ENCODE results near the gene HERC3. TPM values are rescaled to one million over a fixed set of nuclear protein-coding genes. Genes with fewer than 3 reads are reported as not detected.

Gene HERC3
- total and polyA plus RNA-seq, 2 donors (not counting 1 experiment from before 2014, with no cell fraction given): 24.0 to 78.1 TPM

- Mint-ChIP-seq H3K4me1 (no peaks in the 10 kb centered on the region), H3K27ac (no peak overlapping the region), H3K4me3 (no peak overlapping the region), H3K9me3 (ENCODE audit: insufficient read depth) (peaks cover 5% of the 10 kb centered on the region), H3K27me3 (no peaks in the 10 kb centered on the region)
- TF ChIP-seq, protein P1, sequence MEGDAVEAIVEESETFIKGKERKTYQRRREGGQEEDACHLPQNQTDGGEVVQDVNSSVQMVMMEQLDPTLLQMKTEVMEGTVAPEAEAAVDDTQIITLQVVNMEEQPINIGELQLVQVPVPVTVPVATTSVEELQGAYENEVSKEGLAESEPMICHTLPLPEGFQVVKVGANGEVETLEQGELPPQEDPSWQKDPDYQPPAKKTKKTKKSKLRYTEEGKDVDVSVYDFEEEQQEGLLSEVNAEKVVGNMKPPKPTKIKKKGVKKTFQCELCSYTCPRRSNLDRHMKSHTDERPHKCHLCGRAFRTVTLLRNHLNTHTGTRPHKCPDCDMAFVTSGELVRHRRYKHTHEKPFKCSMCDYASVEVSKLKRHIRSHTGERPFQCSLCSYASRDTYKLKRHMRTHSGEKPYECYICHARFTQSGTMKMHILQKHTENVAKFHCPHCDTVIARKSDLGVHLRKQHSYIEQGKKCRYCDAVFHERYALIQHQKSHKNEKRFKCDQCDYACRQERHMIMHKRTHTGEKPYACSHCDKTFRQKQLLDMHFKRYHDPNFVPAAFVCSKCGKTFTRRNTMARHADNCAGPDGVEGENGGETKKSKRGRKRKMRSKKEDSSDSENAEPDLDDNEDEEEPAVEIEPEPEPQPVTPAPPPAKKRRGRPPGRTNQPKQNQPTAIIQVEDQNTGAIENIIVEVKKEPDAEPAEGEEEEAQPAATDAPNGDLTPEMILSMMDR (IDR thresholded peaks at IDR 0.05): no peak
- no peak for TF ChIP-seq EZH2 (IDR thresholded peaks at IDR 0.05; ENCODE audit: borderline replicate concordance, insufficient read depth, low read depth, low read length, poor library complexity, severe bottlenecking)
- H3K27ac ChIP-seq (ENCODE audit: low read length in 2 of 2): no peak overlapping the region
- H3K79me2 ChIP-seq (ENCODE audit: control insufficient read depth, insufficient read depth, low read length): no peaks in the 10 kb centered on the region
- DNase-seq: no peak
- no peak overlapping the region for H3K4me3 ChIP-seq (ENCODE audit: control extremely low read depth in 1 of 5, extremely low read depth in 1 of 5, insufficient read depth in 1 of 5, low read depth in 2 of 5, low read length in 4 of 5)
- WGBS (ENCODE audit: insufficient coverage): no CpG with 5 or more reads among the region's 1 CpG
- ChIA-PET POLR2A (no interaction called here), CTCF (no interaction called here)
- H4K20me1 ChIP-seq (ENCODE audit: control insufficient read depth, insufficient read depth, low read length, poor library complexity, severe bottlenecking): no peaks in the 10 kb centered on the region
- H3K36me3 ChIP-seq (replicated peaks in 1 of 2; ENCODE audit: control extremely low read depth in 1 of 2, control insufficient read depth in 1 of 2, extremely low read depth in 1 of 2, insufficient read depth in 2 of 2, low read length in 1 of 2): peaks cover 19 to 69% of the 10 kb centered on the region in 2 experiments
- H3K27me3 ChIP-seq (replicated peaks in 1 of 4; ENCODE audit: control extremely low read depth in 1 of 4, control insufficient read depth in 3 of 4, insufficient read depth in 4 of 4, low read length in 3 of 4): no peaks in the 10 kb centered on the region
- no peak overlapping the region for H3K4me2 ChIP-seq (replicated peaks; ENCODE audit: low read depth, low read length, poor library complexity, severe bottlenecking)
- H3K9me3 ChIP-seq (ENCODE audit: control extremely low read depth in 1 of 3, control insufficient read depth in 2 of 3, insufficient read depth in 1 of 3, low read length in 2 of 3): peaks cover 4 to 14% (median 5%) of the 10 kb centered on the region in 3 donors
- H3K4me1 ChIP-seq (ENCODE audit: control insufficient read depth in 2 of 2, insufficient read depth in 2 of 2, low read length in 2 of 2): no peaks in the 10 kb centered on the region
- no peak for ATAC-seq (ENCODE audit: low read depth)
- no peak overlapping the region for H3K9ac ChIP-seq (ENCODE audit: low read length)
- intact Hi-C loops (cut with micrococcal nuclease): no loop called here
- H2AFZ ChIP-seq (ENCODE audit: insufficient read depth, low read depth, low read length, poor library complexity, severe bottlenecking): no peak overlapping the region
Observed at GRCh38 chr4:88719381-88719780, 127.1 kb downstream of the HERC3 start.

GRCh38 chr4:88720451-88721428 lies 128.5 kb downstream of the HERC3 start:
- peaks cover 4 to 14% (median 5%) of the 10 kb centered on the region in 3 donors for H3K9me3 ChIP-seq (ENCODE audit: control extremely low read depth in 1 of 3, control insufficient read depth in 2 of 3, insufficient read depth in 1 of 3, low read length in 2 of 3)
- intact Hi-C loops (cut with micrococcal nuclease): no loop called here
- no peaks in the 10 kb centered on the region for H4K20me1 ChIP-seq (ENCODE audit: control insufficient read depth, insufficient read depth, low read length, poor library complexity, severe bottlenecking)
- no peak overlapping the region for H3K27ac ChIP-seq (ENCODE audit: low read length in 2 of 2)
- no peak for TF ChIP-seq EZH2 (IDR thresholded peaks at IDR 0.05; ENCODE audit: borderline replicate concordance, insufficient read depth, low read depth, low read length, poor library complexity, severe bottlenecking)
- TF ChIP-seq, protein P1 (IDR thresholded peaks at IDR 0.05): no peak
- H3K36me3 ChIP-seq (replicated peaks in 1 of 2; ENCODE audit: control extremely low read depth in 1 of 2, control insufficient read depth in 1 of 2, extremely low read depth in 1 of 2, insufficient read depth in 2 of 2, low read length in 1 of 2): peaks cover 21 to 71% of the 10 kb centered on the region in 2 experiments
- H2AFZ ChIP-seq (ENCODE audit: insufficient read depth, low read depth, low read length, poor library complexity, severe bottlenecking): no peak overlapping the region
- no peaks in the 10 kb centered on the region for H3K4me1 ChIP-seq (ENCODE audit: control insufficient read depth in 2 of 2, insufficient read depth in 2 of 2, low read length in 2 of 2)
- H3K27me3 ChIP-seq (replicated peaks in 1 of 4; ENCODE audit: control extremely low read depth in 1 of 4, control insufficient read depth in 3 of 4, insufficient read depth in 4 of 4, low read length in 3 of 4): no peaks in the 10 kb centered on the region
- 95% methylated on average over 7 of the region's 10 CpGs for WGBS (ENCODE audit: insufficient coverage)
- no peak overlapping the region for H3K4me2 ChIP-seq (replicated peaks; ENCODE audit: low read depth, low read length, poor library complexity, severe bottlenecking)
- Mint-ChIP-seq H3K27me3 (no peaks in the 10 kb centered on the region), H3K4me3 (no peak overlapping the region), H3K27ac (no peak overlapping the region), H3K9me3 (ENCODE audit: insufficient read depth) (peaks cover 5% of the 10 kb centered on the region), H3K4me1 (no peaks in the 10 kb centered on the region)
- DNase-seq: no peak
- ATAC-seq (ENCODE audit: low read depth): no peak
- POLR2A ChIA-PET: no interaction called here
- H3K9ac ChIP-seq (ENCODE audit: low read length): no peak overlapping the region
- H3K79me2 ChIP-seq (ENCODE audit: control insufficient read depth, insufficient read depth, low read length): no peaks in the 10 kb centered on the region
- CTCF ChIA-PET: no interaction called here
- H3K4me3 ChIP-seq (ENCODE audit: control extremely low read depth in 1 of 5, extremely low read depth in 1 of 5, insufficient read depth in 1 of 5, low read depth in 2 of 5, low read length in 4 of 5): no peak overlapping the region
